Endodermal cell (in vitro differentiated cells): ENCODE data around the gene STK32B. TPM values are rescaled to one million over a fixed set of nuclear protein-coding genes. Genes with fewer than 3 reads are reported as not detected.

Experiments used
- DNase-seq: peaks from one replicate; pipeline ENCODE4 v3.0.0-alpha.2; 2017
- H3K27ac ChIP-seq: 2 replicates; pipeline ENCODE4 v1.5.1; 2013; ENCODE audit warnings: mild to moderate bottlenecking, low read depth, low read length, moderate library complexity
- H3K27me3 ChIP-seq: 2 replicates; pipeline ENCODE4 v1.6.1; 2013; ENCODE audit warnings: mild to moderate bottlenecking, low read length, moderate library complexity; ENCODE audit not compliant: insufficient read depth, control insufficient read depth, poor library complexity, severe bottlenecking
- H3K36me3 ChIP-seq: 2 replicates; pipeline ENCODE4 v1.7.0; 2013; ENCODE audit warnings: mild to moderate bottlenecking, low read length, moderate library complexity; ENCODE audit not compliant: control insufficient read depth, insufficient read depth
- H3K4me1 ChIP-seq: one replicate; pipeline ENCODE4 v1.7.0; 2013; ENCODE audit warnings: low read length; ENCODE audit not compliant: control insufficient read depth, insufficient read depth
- H3K4me3 ChIP-seq: 2 replicates; pipeline ENCODE4 v1.5.1; 2013; ENCODE audit warnings: mild to moderate bottlenecking, low read length, moderate library complexity
- H3K9ac ChIP-seq: 2 replicates; pipeline ENCODE4 v1.6.1; 2013; ENCODE audit warnings: mild to moderate bottlenecking, low read length, moderate library complexity; ENCODE audit not compliant: poor library complexity, severe bottlenecking; ENCODE audit errors: extremely low read depth
- H3K9me3 ChIP-seq: 2 replicates; pipeline ENCODE4 v1.6.1; 2013; ENCODE audit warnings: mild to moderate bottlenecking, low read length, moderate library complexity; ENCODE audit not compliant: control insufficient read depth
- H3K27ac Mint-ChIP-seq: 2 replicates; pipeline ENCODE4 v1.8.0; 2020; ENCODE audit warnings: mixed read lengths
- H3K27me3 Mint-ChIP-seq: 2 replicates; pipeline ENCODE4 v1.8.0; 2021; ENCODE audit warnings: mild to moderate bottlenecking, mixed read lengths; ENCODE audit not compliant: insufficient read depth
- H3K36me3 Mint-ChIP-seq: 2 replicates; pipeline ENCODE4 v1.8.0; 2020; ENCODE audit warnings: low read depth, mixed read lengths
- H3K4me1 Mint-ChIP-seq: 2 replicates; pipeline ENCODE4 v1.8.0; 2020; ENCODE audit warnings: mixed read lengths
- H3K4me3 Mint-ChIP-seq: 2 replicates; pipeline ENCODE4 v1.8.0; 2020; ENCODE audit warnings: mild to moderate bottlenecking, moderate library complexity, mixed read lengths
- H3K9me3 Mint-ChIP-seq: 2 replicates; pipeline ENCODE4 v1.8.0; 2020; ENCODE audit warnings: mild to moderate bottlenecking, mixed read lengths
- WGBS, 2 experiments: methylation state at CpG; one replicate each; pipeline versions ENCODE4 v1.1.5 to v1.1.7; 2013; ENCODE audit warnings: missing lambda C conversion rate in 2 of 2, mixed read lengths in 1 of 2; ENCODE audit not compliant: insufficient coverage in 1 of 2, insufficient read length in 1 of 2; 5-methylcytosine and 5-hydroxymethylcytosine counted together
- total RNA-seq, 2 donors: library from RNA; stranded (reverse); fragmentation: NEBNext Ultra II Directional in 1 of 2; extraction: Animal tissue kit (Norgen Biotek cat#: 25700) in 1 of 2; gene quantifications; 2 replicates in 1 of 2; 3 replicates in 1 of 2; pipeline ENCODE4 v1.2.1, GENCODE V29; 2021
- TF ChIP-seq, protein P1 (sequence below): fragments of 200-600 bp; sonication (generic); conservative IDR thresholded peaks from 2 replicates; pipeline ENCODE4 v1.5.0; 2021; ENCODE audit warnings: antibody characterized with exemption, mild to moderate bottlenecking

The STK32B gene
- total RNA-seq, 2 donors from 2014 or later = 1.4 to 1.5 TPM

DNA sequence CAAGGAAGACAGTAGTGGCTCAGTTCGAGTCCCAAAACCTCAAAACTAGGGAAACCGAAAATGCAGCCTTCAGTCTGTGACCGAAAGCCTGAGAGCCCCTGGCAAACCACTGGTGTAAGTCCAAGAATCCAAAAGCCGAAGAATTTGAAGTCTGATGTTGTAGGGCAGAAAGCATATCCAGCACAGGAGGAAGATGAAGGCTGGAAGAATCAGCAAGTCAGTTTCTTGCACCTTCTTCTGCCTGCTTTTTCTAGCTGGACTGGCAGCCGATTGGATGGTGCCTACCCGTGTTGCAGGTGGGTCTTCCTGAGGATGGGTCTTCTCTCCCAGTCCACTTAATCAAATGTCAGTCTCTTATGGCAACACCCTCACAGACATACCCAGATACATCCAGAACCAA is 95.0 kb downstream of the STK32B start:
- TF ChIP-seq, protein P1, sequence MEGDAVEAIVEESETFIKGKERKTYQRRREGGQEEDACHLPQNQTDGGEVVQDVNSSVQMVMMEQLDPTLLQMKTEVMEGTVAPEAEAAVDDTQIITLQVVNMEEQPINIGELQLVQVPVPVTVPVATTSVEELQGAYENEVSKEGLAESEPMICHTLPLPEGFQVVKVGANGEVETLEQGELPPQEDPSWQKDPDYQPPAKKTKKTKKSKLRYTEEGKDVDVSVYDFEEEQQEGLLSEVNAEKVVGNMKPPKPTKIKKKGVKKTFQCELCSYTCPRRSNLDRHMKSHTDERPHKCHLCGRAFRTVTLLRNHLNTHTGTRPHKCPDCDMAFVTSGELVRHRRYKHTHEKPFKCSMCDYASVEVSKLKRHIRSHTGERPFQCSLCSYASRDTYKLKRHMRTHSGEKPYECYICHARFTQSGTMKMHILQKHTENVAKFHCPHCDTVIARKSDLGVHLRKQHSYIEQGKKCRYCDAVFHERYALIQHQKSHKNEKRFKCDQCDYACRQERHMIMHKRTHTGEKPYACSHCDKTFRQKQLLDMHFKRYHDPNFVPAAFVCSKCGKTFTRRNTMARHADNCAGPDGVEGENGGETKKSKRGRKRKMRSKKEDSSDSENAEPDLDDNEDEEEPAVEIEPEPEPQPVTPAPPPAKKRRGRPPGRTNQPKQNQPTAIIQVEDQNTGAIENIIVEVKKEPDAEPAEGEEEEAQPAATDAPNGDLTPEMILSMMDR = no peak
- no peak overlapping the region for H3K9ac ChIP-seq
- Mint-ChIP-seq H3K4me3 (no peak overlapping the region), H3K36me3 (no peaks in the 10 kb centered on the region), H3K9me3 (no peaks in the 10 kb centered on the region), H3K27ac (no peak overlapping the region), H3K4me1 (no peaks in the 10 kb centered on the region), H3K27me3 (peaks cover 2% of the 10 kb centered on the region)
- H3K9me3 ChIP-seq = no peaks in the 10 kb centered on the region
- no peaks in the 10 kb centered on the region for H3K4me1 ChIP-seq
- DNase-seq = peak; percentile 26
- no peaks in the 10 kb centered on the region for H3K27me3 ChIP-seq
- 85 to 92% methylated on average over 6 of the region's 6 CpGs for WGBS, 2 experiments
- no peak overlapping the region for H3K27ac ChIP-seq
- no peaks in the 10 kb centered on the region for H3K36me3 ChIP-seq
- no peak overlapping the region for H3K4me3 ChIP-seq

DNA sequence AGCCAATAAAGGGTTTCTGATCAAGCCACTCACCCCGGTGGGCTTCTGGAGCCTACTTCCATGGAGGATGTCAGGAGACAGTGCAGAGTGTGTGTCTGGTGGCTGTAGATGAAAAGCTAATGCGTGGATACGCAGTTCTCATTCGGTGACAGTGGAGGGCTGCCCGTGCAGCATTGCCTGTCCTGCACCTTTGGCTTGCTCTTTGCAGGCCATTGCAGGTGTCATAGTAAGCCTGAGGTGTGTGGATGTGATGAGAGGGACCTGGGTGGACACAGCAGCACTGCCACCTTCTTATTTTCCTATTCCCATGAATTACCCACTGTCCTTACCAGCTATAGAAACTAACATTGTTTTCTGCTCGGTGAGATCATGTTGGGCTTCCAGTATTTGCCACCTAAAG is 101.2 kb downstream of the STK32B start:
- no peaks in the 10 kb centered on the region for H3K4me1 ChIP-seq
- no peak overlapping the region for H3K9ac ChIP-seq
- H3K36me3 Mint-ChIP-seq = no peaks in the 10 kb centered on the region
- H3K4me3 Mint-ChIP-seq = no peak overlapping the region
- no peaks in the 10 kb centered on the region for H3K27me3 ChIP-seq
- no peaks in the 10 kb centered on the region for H3K9me3 Mint-ChIP-seq
- H3K27ac Mint-ChIP-seq = no peak overlapping the region
- 92 to 95% methylated on average over 6 of the region's 6 CpGs for WGBS, 2 experiments
- TF ChIP-seq, protein P1 = no peak
- no peak overlapping the region for H3K4me3 ChIP-seq
- no peaks in the 10 kb centered on the region for H3K36me3 ChIP-seq
- no peaks in the 10 kb centered on the region for H3K9me3 ChIP-seq
- no peak overlapping the region for H3K27ac ChIP-seq
- no peak for DNase-seq
- peaks cover 2% of the 10 kb centered on the region for H3K27me3 Mint-ChIP-seq
- peaks cover 4% of the 10 kb centered on the region for H3K4me1 Mint-ChIP-seq

DNA sequence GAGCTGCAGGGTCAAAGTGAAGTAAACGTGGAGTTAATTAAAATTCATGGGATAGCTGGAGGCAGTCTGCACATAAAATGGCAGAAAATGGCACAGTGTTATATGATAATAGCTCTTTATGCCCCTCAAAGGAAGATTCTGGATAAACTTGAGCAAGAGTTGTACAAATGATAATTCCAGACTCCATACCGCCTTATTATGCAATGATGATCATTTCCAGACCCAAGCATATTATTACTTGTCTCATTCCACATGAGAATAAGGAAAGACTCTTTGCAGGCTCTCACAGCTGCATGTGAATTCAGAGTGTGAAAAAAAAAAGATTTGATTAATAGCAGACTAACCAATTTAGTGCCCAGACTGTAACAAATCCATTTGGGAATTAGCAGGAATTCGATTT is 105.4 kb downstream of the STK32B start:
- 61 to 74% methylated on average over 2 to 3 of the region's 3 CpGs for WGBS, 2 experiments
- no peak overlapping the region for H3K9ac ChIP-seq

More for the DNA sequence above, 105.4 kb downstream of the STK32B start:
- Mint-ChIP-seq H3K4me1 (peaks cover 17% of the 10 kb centered on the region), H3K27me3 (peaks cover 3% of the 10 kb centered on the region), H3K4me3 (no peak overlapping the region), H3K27ac (no peak overlapping the region), H3K36me3 (no peaks in the 10 kb centered on the region), H3K9me3 (no peaks in the 10 kb centered on the region)
- DNase-seq = no peak
- Histone ChIP-seq H3K27ac (no peak overlapping the region), H3K4me1 (no peaks in the 10 kb centered on the region), H3K4me3 (no peak overlapping the region), H3K36me3 (no peaks in the 10 kb centered on the region), H3K27me3 (no peaks in the 10 kb centered on the region), H3K9me3 (no peaks in the 10 kb centered on the region)
- TF ChIP-seq, protein P1 = no peak
